Measurements from ENCODE around the gene MYBBP1A.

The MYBBP1A gene

DNA sequence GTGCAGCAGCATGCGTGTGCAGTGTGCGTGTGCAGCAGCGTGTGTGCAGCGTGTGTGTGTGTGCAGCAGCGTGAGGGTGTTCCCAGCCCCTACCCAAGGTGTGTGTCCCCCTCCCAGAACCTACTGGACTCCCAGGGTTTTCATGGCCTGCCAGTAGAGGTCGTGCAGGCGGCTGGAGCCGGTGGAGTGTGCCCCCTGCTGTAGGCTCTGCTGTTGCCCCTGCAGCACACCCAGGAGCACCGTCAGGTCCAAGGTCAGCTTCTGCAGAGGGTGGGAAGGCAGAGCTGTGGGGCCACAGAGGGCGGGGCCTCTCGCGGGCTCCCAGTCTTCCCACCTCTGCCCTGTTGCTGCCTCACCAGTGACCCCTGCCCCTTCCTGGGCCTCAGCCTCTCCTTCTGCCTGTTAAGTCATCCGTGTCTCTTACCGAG, 14.9 kb downstream of the MYBBP1A start:
- TF ChIP-seq, protein P1, sequence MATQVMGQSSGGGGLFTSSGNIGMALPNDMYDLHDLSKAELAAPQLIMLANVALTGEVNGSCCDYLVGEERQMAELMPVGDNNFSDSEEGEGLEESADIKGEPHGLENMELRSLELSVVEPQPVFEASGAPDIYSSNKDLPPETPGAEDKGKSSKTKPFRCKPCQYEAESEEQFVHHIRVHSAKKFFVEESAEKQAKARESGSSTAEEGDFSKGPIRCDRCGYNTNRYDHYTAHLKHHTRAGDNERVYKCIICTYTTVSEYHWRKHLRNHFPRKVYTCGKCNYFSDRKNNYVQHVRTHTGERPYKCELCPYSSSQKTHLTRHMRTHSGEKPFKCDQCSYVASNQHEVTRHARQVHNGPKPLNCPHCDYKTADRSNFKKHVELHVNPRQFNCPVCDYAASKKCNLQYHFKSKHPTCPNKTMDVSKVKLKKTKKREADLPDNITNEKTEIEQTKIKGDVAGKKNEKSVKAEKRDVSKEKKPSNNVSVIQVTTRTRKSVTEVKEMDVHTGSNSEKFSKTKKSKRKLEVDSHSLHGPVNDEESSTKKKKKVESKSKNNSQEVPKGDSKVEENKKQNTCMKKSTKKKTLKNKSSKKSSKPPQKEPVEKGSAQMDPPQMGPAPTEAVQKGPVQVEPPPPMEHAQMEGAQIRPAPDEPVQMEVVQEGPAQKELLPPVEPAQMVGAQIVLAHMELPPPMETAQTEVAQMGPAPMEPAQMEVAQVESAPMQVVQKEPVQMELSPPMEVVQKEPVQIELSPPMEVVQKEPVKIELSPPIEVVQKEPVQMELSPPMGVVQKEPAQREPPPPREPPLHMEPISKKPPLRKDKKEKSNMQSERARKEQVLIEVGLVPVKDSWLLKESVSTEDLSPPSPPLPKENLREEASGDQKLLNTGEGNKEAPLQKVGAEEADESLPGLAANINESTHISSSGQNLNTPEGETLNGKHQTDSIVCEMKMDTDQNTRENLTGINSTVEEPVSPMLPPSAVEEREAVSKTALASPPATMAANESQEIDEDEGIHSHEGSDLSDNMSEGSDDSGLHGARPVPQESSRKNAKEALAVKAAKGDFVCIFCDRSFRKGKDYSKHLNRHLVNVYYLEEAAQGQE (IDR thresholded peaks at IDR 0.05; ENCODE audit: insufficient replicate concordance, low read depth): no peak
- TF ChIP-seq GABPA (IDR thresholded peaks at IDR 0.05; ENCODE audit: low read depth) (no peak), SPI1 (IDR thresholded peaks at IDR 0.05; ENCODE audit: borderline replicate concordance, low read depth) (no peak), POLR2AphosphoS5 (IDR thresholded peaks at IDR 0.05; ENCODE audit: low read depth) (no peak)
- TF ChIP-seq, protein P2, sequence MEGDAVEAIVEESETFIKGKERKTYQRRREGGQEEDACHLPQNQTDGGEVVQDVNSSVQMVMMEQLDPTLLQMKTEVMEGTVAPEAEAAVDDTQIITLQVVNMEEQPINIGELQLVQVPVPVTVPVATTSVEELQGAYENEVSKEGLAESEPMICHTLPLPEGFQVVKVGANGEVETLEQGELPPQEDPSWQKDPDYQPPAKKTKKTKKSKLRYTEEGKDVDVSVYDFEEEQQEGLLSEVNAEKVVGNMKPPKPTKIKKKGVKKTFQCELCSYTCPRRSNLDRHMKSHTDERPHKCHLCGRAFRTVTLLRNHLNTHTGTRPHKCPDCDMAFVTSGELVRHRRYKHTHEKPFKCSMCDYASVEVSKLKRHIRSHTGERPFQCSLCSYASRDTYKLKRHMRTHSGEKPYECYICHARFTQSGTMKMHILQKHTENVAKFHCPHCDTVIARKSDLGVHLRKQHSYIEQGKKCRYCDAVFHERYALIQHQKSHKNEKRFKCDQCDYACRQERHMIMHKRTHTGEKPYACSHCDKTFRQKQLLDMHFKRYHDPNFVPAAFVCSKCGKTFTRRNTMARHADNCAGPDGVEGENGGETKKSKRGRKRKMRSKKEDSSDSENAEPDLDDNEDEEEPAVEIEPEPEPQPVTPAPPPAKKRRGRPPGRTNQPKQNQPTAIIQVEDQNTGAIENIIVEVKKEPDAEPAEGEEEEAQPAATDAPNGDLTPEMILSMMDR (IDR thresholded peaks at IDR 0.05; ENCODE audit: insufficient read depth, low read length): no peak
- no peak overlapping the region for H3K27ac ChIP-seq (replicated peaks)
- DNase-seq (ENCODE audit: low read depth in 1 of 2, low spot score in 1 of 2): no peak
- no peak overlapping the region for H3K4me3 ChIP-seq (replicated peaks; ENCODE audit: insufficient read depth, low read length)
- no peaks in the 10 kb centered on the region for H3K27me3 ChIP-seq (ENCODE audit: insufficient read depth, poor library complexity, severe bottlenecking)

DNA sequence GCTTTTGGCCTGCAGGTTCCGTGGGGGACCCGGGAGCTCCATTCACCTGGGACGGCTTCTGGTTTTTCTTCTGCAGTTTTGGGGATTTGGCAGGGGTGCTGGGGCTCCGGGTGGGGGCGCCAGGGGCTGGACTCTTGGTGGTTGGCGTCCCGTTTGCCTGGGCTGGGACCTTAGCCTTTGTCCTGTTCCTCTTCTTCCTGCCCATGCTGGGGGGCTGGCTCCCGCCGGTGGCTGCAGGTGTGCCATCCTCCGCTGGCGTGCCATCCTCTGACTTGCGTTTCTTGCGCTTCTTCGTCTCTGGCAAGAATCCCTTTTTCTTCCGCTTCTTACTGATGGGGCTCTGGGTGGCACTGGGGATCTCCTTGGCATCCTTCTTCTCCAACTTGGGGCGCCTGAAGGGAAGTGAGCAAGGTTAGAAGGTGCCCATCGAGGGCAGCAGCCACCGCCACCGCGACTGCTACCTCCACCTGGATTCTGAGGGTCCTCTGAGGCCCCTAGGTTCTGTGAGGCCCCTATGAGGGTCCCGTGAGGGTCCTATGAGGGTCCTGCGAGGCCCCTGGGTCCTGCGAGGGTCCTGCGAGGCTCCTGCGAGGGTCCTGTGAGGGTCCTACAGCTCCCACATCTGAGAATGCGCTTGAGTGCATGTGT, 15.5 kb downstream of the MYBBP1A start:
- no peak for DNase-seq (ENCODE audit: low read depth in 1 of 2, low spot score in 1 of 2)
- Histone ChIP-seq H3K27ac (replicated peaks) (no peak overlapping the region), H3K4me3 (replicated peaks; ENCODE audit: insufficient read depth, low read length) (no peak overlapping the region), H3K27me3 (ENCODE audit: insufficient read depth, poor library complexity, severe bottlenecking) (no peaks in the 10 kb centered on the region)
- TF ChIP-seq SPI1 (IDR thresholded peaks at IDR 0.05; ENCODE audit: borderline replicate concordance, low read depth) (no peak), GABPA (IDR thresholded peaks at IDR 0.05; ENCODE audit: low read depth) (no peak), POLR2AphosphoS5 (IDR thresholded peaks at IDR 0.05; ENCODE audit: low read depth) (no peak)
- TF ChIP-seq, protein P2 (IDR thresholded peaks at IDR 0.05; ENCODE audit: insufficient read depth, low read length): no peak
- TF ChIP-seq, protein P1 (IDR thresholded peaks at IDR 0.05; ENCODE audit: insufficient replicate concordance, low read depth): no peak

DNA sequence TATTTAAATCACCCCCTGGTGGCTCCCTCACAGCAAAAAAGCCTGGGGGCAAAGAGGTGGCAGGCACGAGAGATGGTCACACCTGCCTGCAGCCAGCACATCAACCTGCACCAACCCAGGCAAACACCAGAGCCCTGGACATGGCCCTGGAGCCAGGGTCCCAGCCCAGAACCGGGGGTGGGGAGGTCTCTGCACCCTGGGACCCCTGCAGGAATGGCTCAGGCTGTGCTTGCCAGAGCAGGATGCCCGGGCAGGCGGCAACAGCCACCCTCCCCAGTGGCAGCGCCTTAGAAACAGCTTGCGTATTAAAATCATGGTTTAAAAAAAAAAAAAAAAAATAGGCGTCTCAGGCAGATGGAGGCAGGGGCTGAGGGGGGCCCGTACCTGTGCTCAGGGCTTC, 16.2 kb downstream of the MYBBP1A start:
- H3K4me3 ChIP-seq (replicated peaks; ENCODE audit: insufficient read depth, low read length): no peak overlapping the region
- no peak for TF ChIP-seq SPI1 (IDR thresholded peaks at IDR 0.05; ENCODE audit: borderline replicate concordance, low read depth)
- TF ChIP-seq, protein P1 (IDR thresholded peaks at IDR 0.05; ENCODE audit: insufficient replicate concordance, low read depth): no peak
- no peaks in the 10 kb centered on the region for H3K27me3 ChIP-seq (ENCODE audit: insufficient read depth, poor library complexity, severe bottlenecking)
- H3K27ac ChIP-seq (replicated peaks): no peak overlapping the region
- no peak for DNase-seq (ENCODE audit: low read depth in 1 of 2, low spot score in 1 of 2)
